GM12878 (cell line): Measurements from ENCODE around the gene ANKRD44. TPM values are rescaled to one million over a fixed set of nuclear protein-coding genes. Genes with fewer than 3 reads are reported as not detected.

Experiments used
- ATAC-seq: fragments of 200-7000 bp; cut with Tn5 transposase; 3 replicates; pipeline ENCODE4 v1.9.1; 2020; ENCODE audit warnings: mild to moderate bottlenecking, moderate library complexity
- BruUV-seq: library from RNA; stranded (reverse); fragments of 400-500 nt; replicated peaks from 2 replicates; lab custom pipeline; 2021; lab: Mats Ljungman, UMichigan
- CTCF ChIA-PET: fragments of 300-600 bp; sonication (Branson Sonifier 250); formaldehyde crosslinking; extraction: SDS; loops from one replicate; lab custom pipeline; 2021; ENCODE audit warnings: inconsistent platforms; lab: Yijun Ruan, JAX
- POLR2A ChIA-PET: fragments of 350-600 bp; formaldehyde crosslinking; extraction: SDS; loops from one replicate; lab custom pipeline; 2021; ENCODE audit warnings: inconsistent platforms; lab: Charles Lee
- RAD21 ChIA-PET: fragments of 300-600 bp; sonication (Branson Sonifier 250); formaldehyde crosslinking; loops from one replicate; lab custom pipeline; 2023; ENCODE audit warnings: antibody characterized with exemption; ENCODE audit not compliant: unreplicated experiment; lab: Charles Lee
- SMC1A ChIA-PET: fragments of 300-600 bp; sonication (Branson Sonifier 250); formaldehyde crosslinking; loops from one replicate; lab custom pipeline; 2023; ENCODE audit not compliant: unreplicated experiment, uncharacterized antibody; lab: Charles Lee
- DNase-seq: peaks from one replicate; pipeline ENCODE4 v3.0.0-alpha.2; 2011; ENCODE audit warnings: low read depth, low spot score
- FAIRE-seq: peaks from 3 replicates; lab custom pipeline; 2011; peaks lifted over from hg19 to GRCh38; lab: Jason Lieb, UNC
- H2AFZ ChIP-seq: 2 replicates; pipeline ENCODE4 v1.6.0; 2011; ENCODE audit warnings: low read depth, low read length, control low read depth; ENCODE audit not compliant: control insufficient read depth
- H3K27ac ChIP-seq: 2 replicates; pipeline ENCODE4 v1.5.1; 2011; ENCODE audit warnings: control low read depth; ENCODE audit not compliant: control insufficient read depth, insufficient read depth
- H3K27me3 ChIP-seq, 2 experiments: replicated peaks in 1 of 2; 2 replicates each; pipeline versions ENCODE4 v1.6.0 to v1.6.1; 2011; ENCODE audit warnings: low read length in 1 of 2; ENCODE audit not compliant: control insufficient read depth in 2 of 2, insufficient read depth in 2 of 2
- H3K36me3 ChIP-seq, 2 experiments: 2 replicates each; pipeline ENCODE4 v1.5.1; 2011; ENCODE audit warnings: low read length in 1 of 2; ENCODE audit not compliant: control insufficient read depth in 2 of 2, insufficient read depth in 2 of 2
- H3K4me1 ChIP-seq: 2 replicates; pipeline ENCODE4 v1.6.1; 2011; ENCODE audit warnings: mild to moderate bottlenecking, low read length, moderate library complexity, mixed read lengths; ENCODE audit not compliant: control insufficient read depth, insufficient read depth
- H3K4me2 ChIP-seq: 2 replicates; pipeline ENCODE4 v1.6.0; 2011; ENCODE audit warnings: control low read depth; ENCODE audit not compliant: control insufficient read depth, insufficient read depth
- H3K4me3 ChIP-seq: fragments of 200-600 bp; sonication (generic); 2 replicates; pipeline ENCODE4 v1.5.1; 2016
- H3K79me2 ChIP-seq: 2 replicates; pipeline ENCODE4 v1.6.0; 2011; ENCODE audit warnings: low read length; ENCODE audit not compliant: control insufficient read depth, insufficient read depth
- H3K9ac ChIP-seq: 2 replicates; pipeline ENCODE4 v1.8.0; 2011; ENCODE audit warnings: low read length, control low read depth, mixed read lengths; ENCODE audit not compliant: control insufficient read depth, insufficient read depth
- H3K9me3 ChIP-seq: replicated peaks from 3 replicates; pipeline ENCODE4 v1.5.1; 2011; ENCODE audit warnings: mild to moderate bottlenecking, low read length; ENCODE audit not compliant: control insufficient read depth, insufficient read depth
- H4K20me1 ChIP-seq: 2 replicates; pipeline ENCODE4 v1.6.0; 2011; ENCODE audit not compliant: control insufficient read depth, insufficient read depth
- ATF7 ChIP-seq: fragments of 450-650 bp; IDR thresholded peaks from 2 replicates; pipeline ENCODE4 v1.6.1; 2016; ENCODE audit warnings: low read depth, mild to moderate bottlenecking
- HCFC1 ChIP-seq: fragments of 150-350 bp; IDR thresholded peaks from 2 replicates; pipeline ENCODE4 v1.6.1; 2014; ENCODE audit warnings: low read length
- HDGF ChIP-seq: fragments of 450-650 bp; IDR thresholded peaks from 2 replicates; pipeline ENCODE4 v1.6.1; 2016; ENCODE audit warnings: antibody characterized with exemption
- JUNB ChIP-seq: IDR thresholded peaks from 2 replicates; pipeline ENCODE4 v1.6.1; 2016; ENCODE audit warnings: antibody characterized with exemption, mild to moderate bottlenecking
- NR2F1 ChIP-seq: fragments of 450-650 bp; conservative IDR thresholded peaks from 2 replicates; pipeline ENCODE4 v1.6.1; 2017; ENCODE audit warnings: mild to moderate bottlenecking
- POLR2AphosphoS5 ChIP-seq: IDR thresholded peaks from 2 replicates; pipeline ENCODE4 v1.6.1; 2011; ENCODE audit warnings: mild to moderate bottlenecking, low read length, inconsistent platforms
- POU2F2 ChIP-seq: IDR thresholded peaks from 3 replicates; pipeline ENCODE4 v1.6.1; 2011; ENCODE audit warnings: low read depth, mild to moderate bottlenecking, low read length, borderline replicate concordance
- RB1 ChIP-seq: fragments of 450-650 bp; formaldehyde crosslinking; IDR thresholded peaks from 2 replicates; pipeline ENCODE4 v1.6.1; 2017; ENCODE audit warnings: mild to moderate bottlenecking, borderline replicate concordance
- SREBF2 ChIP-seq: IDR thresholded peaks from 2 replicates; pipeline ENCODE4 v1.6.1; 2012; ENCODE audit warnings: mild to moderate bottlenecking, low read length
- TARDBP ChIP-seq: IDR thresholded peaks from 2 replicates; pipeline ENCODE4 v1.6.1; 2016; ENCODE audit warnings: borderline replicate concordance
- TCF3 ChIP-seq: IDR thresholded peaks from 2 replicates; pipeline ENCODE4 v1.6.1; 2012; ENCODE audit warnings: low read depth, mild to moderate bottlenecking, low read length, borderline replicate concordance; ENCODE audit not compliant: insufficient read depth
- ZBTB40 ChIP-seq: fragments of 450-650 bp; IDR thresholded peaks from 2 replicates; pipeline ENCODE4 v1.6.1; 2016; ENCODE audit warnings: mild to moderate bottlenecking, moderate library complexity, borderline replicate concordance
- WGBS: methylation state at CpG from one replicate; pipeline ENCODE4 v1.1.6; 2016; ENCODE audit warnings: low lambda C conversion rate; ENCODE audit not compliant: insufficient replicate concordance, insufficient coverage; ENCODE audit errors: missing lambda C conversion rate; 5-methylcytosine and 5-hydroxymethylcytosine counted together
- in situ Hi-C: fragments of 300-500 bp; cut with MboI; formaldehyde crosslinking; loops from 9 replicates; pipeline ENCODE4 v1.14.3; 2018; ENCODE audit warnings: mixed read lengths
- intact Hi-C: fragments of 100-400 bp; cut with micrococcal nuclease; formaldehyde crosslinking; loops from one replicate; pipeline ENCODE4 v1.14.2; 2022; ENCODE audit not compliant: unreplicated experiment
- polyA plus RNA-seq, 11 experiments: library from polyadenylated mRNA; depleted of rRNA in 4 of 11; unstranded in 6 of 11; stranded (reverse) in 5 of 11; fragments of >200 nt; fragmentation: Nextera tagmentation in 4 of 11; fragmentation: Illumina TruSeq in 1 of 11; extraction: Ambion mirVana in 4 of 11; extraction: Trizol in 1 of 11; gene quantifications; 1 replicate in 1 of 11; 2 replicates in 10 of 11; pipeline versions ENCODE4 v1.2.1 to v1.2.3, GENCODE V29; 2011 to 2016; ENCODE audit warnings: inconsistent platforms in 2 of 11, missing spikeins in 2 of 11, low read depth in 1 of 11
- total RNA-seq, 4 experiments: library from RNA; depleted of rRNA in 3 of 4; stranded (reverse); fragments of >200 nt in 3 of 4; fragmentation: Illumina TruSeq in 1 of 4; extraction: Trizol in 1 of 4; gene quantifications; 2 replicates each; pipeline versions ENCODE4 v1.2.1 to v1.2.3, GENCODE V29; 2013 to 2021
- TF ChIP-seq, protein P1 (sequence below): IDR thresholded peaks from 2 replicates; pipeline ENCODE4 v1.6.1; 2012; ENCODE audit warnings: low read depth, low read length, improper control_type of control experiment

ANKRD44 gene
- total and polyA plus RNA-seq, 10 of the 15 experiments (the other 5 are each of a cell fraction or from before 2014, with no cell fraction given), result 19.1 to 99.1 (median 59.6) TPM

DNA sequence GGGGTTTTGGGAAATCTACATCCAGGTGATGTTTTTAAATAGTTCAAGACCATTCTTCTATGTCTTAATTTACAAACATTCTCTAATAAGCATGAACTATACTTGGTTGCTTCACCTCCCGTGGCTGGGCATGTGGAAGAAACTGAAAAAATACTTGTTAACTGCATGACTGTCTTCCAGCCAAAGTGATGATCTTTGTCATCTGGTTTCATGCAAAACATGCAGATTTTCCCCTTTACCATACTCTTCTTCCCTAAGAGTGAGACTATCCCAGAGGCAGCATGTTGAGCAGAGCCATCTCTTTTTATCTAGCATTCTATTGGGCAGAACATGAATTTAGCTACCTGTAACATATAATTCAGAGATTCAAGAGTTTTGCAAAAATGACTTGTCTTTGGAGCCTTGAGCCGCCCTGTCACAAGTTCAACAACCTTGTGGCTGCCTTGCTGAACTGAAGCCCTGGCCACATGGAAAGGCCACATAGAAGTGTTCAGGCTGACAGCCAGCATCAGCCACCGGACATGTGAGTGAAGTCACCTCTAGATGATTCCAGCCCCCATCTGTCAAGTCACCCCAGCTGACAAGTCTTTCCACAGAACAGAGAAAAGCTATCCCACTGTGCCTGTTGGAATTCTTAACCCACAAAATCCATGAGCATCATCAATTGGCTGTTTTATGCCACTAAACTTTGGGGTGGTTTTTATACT lies 142.8 kb downstream of the ANKRD44 start:
- whole genome bisulfite sequencing, result 79% methylated on average over 3 of the region's 3 CpGs
- in situ Hi-C loops (no loop called here), intact Hi-C loops (loop anchor here (1.0 to 5.0 kb wide), 2 partner anchors 54 to 155 kb away; no protein-coding TSS in a partner anchor)
- BruUV-seq, result no TSS peak
- H3K27ac ChIP-seq, result no peak overlapping the region
- CTCF ChIA-PET, result interaction anchor here (0.8 to 10.9 kb wide), 43 partner anchors 10 to 611 kb away, joined by 3 to 398 read pairs (median 5); no protein-coding TSS in a partner anchor
- FAIRE-seq (peak; percentile 49), DNase-seq (no peak), ATAC-seq (no peak)
- H3K36me3 ChIP-seq, result peaks cover 1 to 11% of the 10 kb centered on the region in 2 experiments
- no peaks in the 10 kb centered on the region for H3K27me3 ChIP-seq
- no peak overlapping the region for H3K9ac ChIP-seq
- RAD21 ChIA-PET, result interaction anchor here (0.6 to 6.6 kb wide), 20 partner anchors 9 to 868 kb away, joined by 3 to 207 read pairs (median 5); no protein-coding TSS in a partner anchor
- H3K4me2 ChIP-seq, result no peak overlapping the region
- TF ChIP-seq TCF3 (no peak), RB1 (no peak), POU2F2 (no peak), ATF7 (no peak), ZBTB40 (no peak), JUNB (no peak), POLR2AphosphoS5 (no peak), SREBF2 (no peak), HDGF (no peak), HCFC1 (no peak), NR2F1 (no peak), TARDBP (no peak)
- TF ChIP-seq, protein P1, sequence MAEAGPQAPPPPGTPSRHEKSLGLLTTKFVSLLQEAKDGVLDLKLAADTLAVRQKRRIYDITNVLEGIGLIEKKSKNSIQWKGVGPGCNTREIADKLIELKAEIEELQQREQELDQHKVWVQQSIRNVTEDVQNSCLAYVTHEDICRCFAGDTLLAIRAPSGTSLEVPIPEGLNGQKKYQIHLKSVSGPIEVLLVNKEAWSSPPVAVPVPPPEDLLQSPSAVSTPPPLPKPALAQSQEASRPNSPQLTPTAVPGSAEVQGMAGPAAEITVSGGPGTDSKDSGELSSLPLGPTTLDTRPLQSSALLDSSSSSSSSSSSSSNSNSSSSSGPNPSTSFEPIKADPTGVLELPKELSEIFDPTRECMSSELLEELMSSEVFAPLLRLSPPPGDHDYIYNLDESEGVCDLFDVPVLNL, result no peak
- H2AFZ ChIP-seq, result no peak overlapping the region
- peaks cover 8% of the 10 kb centered on the region for H3K79me2 ChIP-seq
- peaks cover 10% of the 10 kb centered on the region for H3K4me1 ChIP-seq
- no peak overlapping the region for H3K4me3 ChIP-seq
- no peaks in the 10 kb centered on the region for H4K20me1 ChIP-seq
- H3K9me3 ChIP-seq, result no peaks in the 10 kb centered on the region
- SMC1A ChIA-PET, result interaction anchor here (0.6 to 20.9 kb wide), 26 partner anchors 9 to 895 kb away, joined by 3 to 478 read pairs (median 6); no protein-coding TSS in a partner anchor
- POLR2A ChIA-PET, result interaction anchor here (1.4 to 2.4 kb wide), 2 partner anchors 11 to 54 kb away, joined by 3 to 14 read pairs; no protein-coding TSS in a partner anchor
